B cell (primary cell): ENCODE data around the gene GAP43.

Source experiments
- EZH2 ChIP-seq: IDR thresholded peaks from 2 replicates; pipeline ENCODE4 v1.6.1; 2012; ENCODE audit warnings: borderline replicate concordance, low read depth, mild to moderate bottlenecking, moderate library complexity, low read length; ENCODE audit not compliant: insufficient read depth, poor library complexity, severe bottlenecking
- TF ChIP-seq, protein P1 (sequence below): fragments of 200-600 bp; IDR thresholded peaks from one replicate; pipeline ENCODE4 v1.8.0; 2022; ENCODE audit warnings: antibody characterized with exemption, mild to moderate bottlenecking

DNA sequence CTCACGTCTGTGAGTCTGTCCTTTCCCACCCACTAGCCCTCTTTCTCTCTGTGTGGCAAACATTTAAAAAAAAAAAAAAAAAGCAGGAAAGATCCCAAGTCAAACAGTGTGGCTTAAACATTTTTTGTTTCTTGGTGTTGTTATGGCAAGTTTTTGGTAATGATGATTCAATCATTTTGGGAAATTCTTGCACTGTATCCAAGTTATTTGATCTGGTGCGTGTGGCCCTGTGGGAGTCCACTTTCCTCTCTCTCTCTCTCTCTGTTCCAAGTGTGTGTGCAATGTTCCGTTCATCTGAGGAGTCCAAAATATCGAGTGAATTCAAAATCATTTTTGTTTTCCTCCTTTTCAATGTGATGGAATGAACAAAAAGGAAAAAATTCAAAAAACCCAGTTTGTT lies 97.7 kb downstream of the GAP43 start:
- TF ChIP-seq, protein P1, sequence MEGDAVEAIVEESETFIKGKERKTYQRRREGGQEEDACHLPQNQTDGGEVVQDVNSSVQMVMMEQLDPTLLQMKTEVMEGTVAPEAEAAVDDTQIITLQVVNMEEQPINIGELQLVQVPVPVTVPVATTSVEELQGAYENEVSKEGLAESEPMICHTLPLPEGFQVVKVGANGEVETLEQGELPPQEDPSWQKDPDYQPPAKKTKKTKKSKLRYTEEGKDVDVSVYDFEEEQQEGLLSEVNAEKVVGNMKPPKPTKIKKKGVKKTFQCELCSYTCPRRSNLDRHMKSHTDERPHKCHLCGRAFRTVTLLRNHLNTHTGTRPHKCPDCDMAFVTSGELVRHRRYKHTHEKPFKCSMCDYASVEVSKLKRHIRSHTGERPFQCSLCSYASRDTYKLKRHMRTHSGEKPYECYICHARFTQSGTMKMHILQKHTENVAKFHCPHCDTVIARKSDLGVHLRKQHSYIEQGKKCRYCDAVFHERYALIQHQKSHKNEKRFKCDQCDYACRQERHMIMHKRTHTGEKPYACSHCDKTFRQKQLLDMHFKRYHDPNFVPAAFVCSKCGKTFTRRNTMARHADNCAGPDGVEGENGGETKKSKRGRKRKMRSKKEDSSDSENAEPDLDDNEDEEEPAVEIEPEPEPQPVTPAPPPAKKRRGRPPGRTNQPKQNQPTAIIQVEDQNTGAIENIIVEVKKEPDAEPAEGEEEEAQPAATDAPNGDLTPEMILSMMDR = no peak
- no peak for TF ChIP-seq EZH2
